ENCODE data around the gene OR5D14. TPM values are rescaled to one million over a fixed set of nuclear protein-coding genes. Genes with fewer than 3 reads are reported as not detected.

The OR5D14 gene
- total RNA-seq, 4 donors from 2014 or later: not detected

GRCh38 chr11:55838452-55838851 lies 43.1 kb downstream of the OR5D14 start, which contains the start of gene OR5D16:
TSS of gene OR5D16 (plus strand) at chr11:55838752. CDS start at chr11:55838752, 0 bp downstream.
- Histone ChIP-seq H3K27ac (no peak within 1 kb of the TSS), H3K9me3 (no peaks in the 10 kb centered on the region), H3K27me3 (no peaks in the 10 kb centered on the region), H3K36me3 (no peaks in the 10 kb centered on the region), H3K4me1 (no peaks in the 10 kb centered on the region), H3K4me3 (no peak within 1 kb of the TSS)
- intact Hi-C loops (cut with DNase I; ENCODE audit: low total_unique reads): no loop called here
- WGBS, 2 donors (ENCODE audit: low coverage in 1 of 2): 36 to 52% methylated on average over 3 of the region's 3 CpGs
- in situ Hi-C loops (cut with MboI; ENCODE audit: low pct_ligation_motif_present in 1 of 4, low pct_unique_long_range_greater_than_20kb in 1 of 4, low sequenced_read_pairs in 3 of 4): no loop called here
- no peak for DNase-seq
- TF ChIP-seq CTCF (IDR thresholded peaks at IDR 0.05) (no peak), POLR2A (IDR thresholded peaks at IDR 0.05) (no peak), POLR2AphosphoS5 (IDR thresholded peaks at IDR 0.05) (no peak), EP300 (IDR thresholded peaks at IDR 0.05; ENCODE audit: low read depth) (no peak)

Other genes starting within 250 kb of the OR5D14 start
- not detected for gene OR4C15, start 241.1 kb upstream of the OR5D14 start, total RNA-seq
- not detected for gene OR4C16, start 223.4 kb upstream of the OR5D14 start, total RNA-seq
- not detected for gene OR4C11, start 187.9 kb upstream of the OR5D14 start, total RNA-seq
- not detected for gene OR4P4, start 160.4 kb upstream of the OR5D14 start, total RNA-seq
- gene OR4S2, start 147.2 kb upstream of the OR5D14 start, total RNA-seq: not detected
- not detected for gene OR4C6, start 133.4 kb upstream of the OR5D14 start, total RNA-seq
- not detected for gene OR5D13, start 22.1 kb upstream of the OR5D14 start, total RNA-seq
- gene OR5L1, start 15.8 kb downstream of the OR5D14 start, total RNA-seq: not detected
- gene OR5D18, start 24.1 kb downstream of the OR5D14 start, total RNA-seq: not detected
- not detected for gene OR5L2, start 31.7 kb downstream of the OR5D14 start, total RNA-seq
- gene OR5D16, start 43.2 kb downstream of the OR5D14 start, total RNA-seq: not detected
- gene TRIM51, start 87.7 kb downstream of the OR5D14 start, total RNA-seq: not detected
- not detected for gene OR5W2, start 119.0 kb downstream of the OR5D14 start, total RNA-seq
- not detected for gene OR5I1, start 140.8 kb downstream of the OR5D14 start, total RNA-seq
- gene OR10AG1, start 174.4 kb downstream of the OR5D14 start, total RNA-seq: not detected
- gene OR5F1, start 199.1 kb downstream of the OR5D14 start, total RNA-seq: not detected
- not detected for gene OR5AS1, start 232.1 kb downstream of the OR5D14 start, total RNA-seq

All from transverse colon (tissue), 4 donors.